ENCODE measurements around the gene NCBP3.

The NCBP3 gene

DNA sequence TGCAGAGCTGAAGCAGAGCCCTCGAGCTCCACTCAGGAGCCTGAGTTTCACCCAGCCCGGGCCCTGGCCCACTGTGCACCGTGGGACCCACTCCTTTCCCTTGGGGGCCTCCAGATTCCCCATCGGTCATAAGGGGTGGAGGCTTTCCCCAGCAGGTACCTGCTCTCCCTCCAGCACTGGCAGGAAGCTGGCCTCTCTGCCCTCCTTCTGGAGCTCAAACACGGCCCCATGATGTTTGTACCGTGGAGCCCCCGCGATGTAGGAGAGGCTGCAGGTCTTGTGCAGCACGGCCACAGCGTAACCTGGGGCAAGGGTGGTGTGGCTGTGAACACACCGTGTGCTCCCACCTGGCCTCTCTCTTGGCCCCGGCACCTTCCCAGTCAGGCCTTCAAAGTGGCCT is 92.4 kb downstream of the NCBP3 start:
- TF ChIP-seq ZNF274 (IDR thresholded peaks at IDR 0.05; ENCODE audit: low read depth, low read length) (no peak), YY1 (IDR thresholded peaks at IDR 0.05; ENCODE audit: insufficient read depth, insufficient read length) (no peak), SUZ12 (IDR thresholded peaks at IDR 0.05; ENCODE audit: extremely low read depth, insufficient read depth, insufficient read length) (no peak)
- DNase-seq (ENCODE audit: low read depth, low spot score), result no peak
- H3K4me3 ChIP-seq (ENCODE audit: insufficient read length, low read depth), result no peak overlapping the region
- no peaks in the 10 kb centered on the region for H3K4me1 ChIP-seq (ENCODE audit: insufficient read depth, insufficient read length)
- H3K27me3 ChIP-seq (ENCODE audit: insufficient read depth, insufficient read length), result no peaks in the 10 kb centered on the region
- H3K9me3 ChIP-seq (ENCODE audit: insufficient read depth, low read length), result no peaks in the 10 kb centered on the region
- no peak overlapping the region for H3K9ac ChIP-seq (ENCODE audit: insufficient read length, low read depth)
- H3K36me3 ChIP-seq (ENCODE audit: insufficient read depth, insufficient read length, low read length), result no peaks in the 10 kb centered on the region

Data from NT2/D1 (cell line).